NCI-H187 (cell line): ENCODE results near the gene TNKS2.
"Not testable (repeated sequence)": the region's sequence is repeated elsewhere in the genome, so short reads cannot be mapped to it uniquely, and the experiment has no call there.

Experiments used
- DNase-seq, 2 experiments: peaks; one replicate each; lab custom pipeline; 2025; lab: John Stamatoyannopoulos, UW

TNKS2 gene

DNA sequence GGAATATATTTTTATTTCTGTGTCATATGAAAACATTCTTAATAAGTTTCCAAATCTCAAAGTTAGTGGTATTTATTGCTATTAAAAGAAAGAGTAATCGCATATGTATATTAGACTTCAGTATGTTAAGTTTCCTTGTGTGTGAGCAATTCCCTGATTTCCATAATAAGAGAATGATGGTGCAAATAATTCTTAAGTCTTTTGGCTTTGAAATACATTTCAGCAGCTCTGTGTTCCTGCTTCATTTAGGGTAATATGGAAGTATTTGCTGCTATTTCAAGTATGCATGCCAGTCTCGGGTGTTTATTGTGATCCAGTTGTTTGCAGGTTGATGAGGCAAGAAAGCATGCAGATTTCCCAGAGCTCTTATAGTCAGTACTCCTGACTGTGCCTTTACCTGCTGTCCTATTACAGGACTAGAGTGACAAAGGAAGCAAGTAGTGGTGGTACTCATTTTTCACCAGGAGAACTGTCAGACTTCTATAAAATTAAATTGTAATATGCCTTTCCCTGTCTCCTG lies 67.4 kb downstream of the TNKS2 start:
- no peak for DNase-seq

DNA sequence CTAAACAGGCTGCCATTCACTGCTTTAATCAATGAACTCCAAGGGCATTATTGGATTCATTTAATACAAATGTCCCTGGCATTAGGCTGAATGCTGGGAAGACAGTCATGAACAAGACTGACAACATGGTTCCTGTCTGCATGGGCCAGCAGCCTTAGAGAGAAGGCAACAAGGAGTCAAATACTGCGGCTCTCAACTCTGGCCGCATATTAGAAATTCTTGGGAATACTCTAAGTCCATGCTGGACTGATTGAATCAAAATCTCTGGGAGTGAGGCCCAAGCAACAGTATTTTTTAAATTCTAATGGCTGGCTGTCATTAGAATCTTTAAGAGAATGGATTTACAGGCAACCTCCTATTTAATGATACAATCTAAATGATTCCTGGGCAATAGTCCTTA lies 76.9 kb downstream of the TNKS2 start:
- DNase-seq, result no peak

DNA sequence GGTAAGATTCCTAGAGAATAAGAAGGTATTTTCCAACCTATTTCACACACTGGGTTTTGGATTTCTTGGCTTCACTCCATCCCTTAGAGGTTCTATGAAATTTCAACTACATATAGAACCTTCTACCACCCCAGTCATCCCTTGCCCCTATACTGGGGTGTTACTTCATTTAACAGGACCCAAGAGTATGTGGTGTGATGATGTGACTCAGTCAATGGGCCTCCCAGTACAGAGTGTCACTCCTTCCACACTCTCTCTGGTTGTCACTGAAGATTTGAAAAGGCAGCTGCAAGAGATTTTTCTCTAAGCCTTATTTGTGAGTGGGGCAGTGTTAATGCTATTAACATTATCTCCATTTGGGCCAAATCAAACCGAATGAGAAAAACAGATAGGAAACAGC lies 77.6 kb downstream of the TNKS2 start:
- no peak for DNase-seq

DNA sequence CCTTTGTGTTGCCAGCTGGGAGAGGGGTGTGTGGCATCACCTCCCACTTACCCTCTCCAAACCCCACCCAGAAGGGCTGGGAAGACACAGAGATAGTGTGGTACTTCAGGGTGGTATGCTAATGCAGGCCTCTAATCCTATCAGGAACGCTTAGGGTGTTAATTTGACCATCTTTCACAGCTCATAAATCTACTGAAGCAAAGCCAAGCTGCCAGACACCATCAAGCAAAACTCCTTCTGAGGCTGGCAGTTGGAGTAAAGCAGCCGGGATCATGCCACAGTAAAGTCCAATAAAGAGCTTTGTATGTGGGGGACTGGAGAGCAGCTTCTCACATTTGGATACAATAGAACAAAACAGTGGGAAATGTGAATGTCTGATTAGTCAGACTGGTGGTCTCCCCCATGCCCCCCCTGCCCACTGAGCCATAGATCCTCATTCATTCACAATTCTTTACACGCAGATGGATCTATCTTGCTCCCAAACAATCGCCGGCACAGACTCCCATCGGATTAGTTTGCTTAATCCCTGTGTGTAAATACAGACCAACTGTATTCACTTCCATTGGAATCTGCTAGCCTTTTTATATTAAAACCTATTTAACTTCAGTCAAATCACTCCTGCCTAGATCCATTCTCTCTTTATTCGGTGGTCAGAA lies 81.4 kb downstream of the TNKS2 start:
- no peak for DNase-seq

DNA sequence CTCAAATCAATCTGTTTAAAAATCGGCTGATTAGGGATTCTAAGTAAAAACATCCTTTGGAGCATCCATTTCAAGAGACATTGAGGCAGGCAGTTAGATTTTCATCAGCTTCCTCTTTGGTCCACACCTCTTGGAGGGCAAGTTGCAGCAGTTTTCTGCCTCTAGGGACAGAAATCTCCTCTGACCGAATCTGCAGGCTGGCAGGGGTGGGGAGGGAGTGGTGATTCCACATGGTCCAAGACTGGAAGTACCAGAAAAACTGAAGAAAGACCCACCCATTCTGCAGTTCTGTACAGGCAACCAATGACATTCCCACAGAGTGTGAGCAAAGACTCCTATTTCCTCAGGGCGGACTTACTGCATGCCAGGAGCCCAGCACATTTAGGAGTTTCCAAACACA lies 82.1 kb downstream of the TNKS2 start:
- DNase-seq, result no peak

DNA sequence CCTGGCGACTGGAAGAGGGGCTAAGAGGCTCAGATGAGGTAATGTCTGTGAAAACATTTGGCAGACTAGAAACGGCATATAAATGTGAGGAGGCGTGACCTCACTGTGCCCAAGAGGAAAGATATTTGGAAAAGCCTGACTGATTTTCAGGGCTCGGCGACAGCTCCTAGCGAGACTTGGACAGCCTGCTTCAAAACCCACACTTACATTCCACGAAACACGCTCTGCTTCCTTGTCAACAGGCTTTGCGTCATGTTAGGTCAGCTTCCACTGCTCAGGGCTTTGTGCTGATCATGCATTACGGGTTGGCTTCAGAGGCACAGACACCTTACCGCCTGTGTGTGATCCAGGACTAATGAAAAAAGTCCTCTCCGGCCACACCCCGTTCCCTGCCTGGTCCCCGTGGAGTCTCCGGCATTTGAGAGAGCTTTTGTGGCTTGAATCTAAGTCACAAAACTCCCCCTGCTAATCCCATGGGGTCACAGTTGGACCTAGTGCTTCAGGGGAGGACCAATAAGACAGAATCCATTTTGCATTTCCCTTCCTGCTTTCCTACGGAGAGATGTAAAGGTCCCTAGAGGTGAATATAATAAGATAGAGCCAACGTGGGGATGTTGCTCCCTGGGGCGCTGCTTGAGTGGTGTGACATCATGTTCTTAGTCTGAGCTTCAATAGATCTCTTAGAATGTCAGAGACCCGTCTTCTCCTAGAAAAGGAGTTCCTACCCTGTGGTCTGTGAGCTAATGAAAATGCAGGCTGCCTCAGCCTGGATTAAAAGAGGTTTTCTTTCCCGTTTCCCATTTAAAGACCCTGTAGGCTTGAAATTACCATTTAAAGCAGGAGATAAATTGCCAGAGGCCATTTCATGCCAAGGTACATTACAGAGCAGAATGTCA lies 85.6 kb downstream of the TNKS2 start:
- DNase-seq, result no peak

DNA sequence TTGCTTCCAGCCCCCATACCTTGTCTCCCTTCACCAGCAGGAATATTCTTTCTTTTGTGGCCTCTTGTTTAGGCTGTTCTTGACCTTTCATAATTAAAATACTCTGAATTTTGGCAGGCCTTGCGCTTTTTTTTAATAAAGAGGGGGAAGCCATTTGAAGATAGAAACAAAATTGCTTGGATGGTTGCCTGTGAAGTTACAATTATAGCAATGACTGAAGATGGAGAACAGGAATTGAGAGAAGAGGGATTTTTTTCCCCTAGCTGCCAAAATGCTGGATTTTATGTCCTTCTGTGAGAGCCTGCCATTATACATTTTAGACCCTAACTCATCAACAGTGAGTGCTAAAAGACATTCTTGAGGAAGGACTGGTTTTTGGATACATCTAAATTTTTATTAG lies 86.3 kb downstream of the TNKS2 start:
- no peak for DNase-seq

DNA sequence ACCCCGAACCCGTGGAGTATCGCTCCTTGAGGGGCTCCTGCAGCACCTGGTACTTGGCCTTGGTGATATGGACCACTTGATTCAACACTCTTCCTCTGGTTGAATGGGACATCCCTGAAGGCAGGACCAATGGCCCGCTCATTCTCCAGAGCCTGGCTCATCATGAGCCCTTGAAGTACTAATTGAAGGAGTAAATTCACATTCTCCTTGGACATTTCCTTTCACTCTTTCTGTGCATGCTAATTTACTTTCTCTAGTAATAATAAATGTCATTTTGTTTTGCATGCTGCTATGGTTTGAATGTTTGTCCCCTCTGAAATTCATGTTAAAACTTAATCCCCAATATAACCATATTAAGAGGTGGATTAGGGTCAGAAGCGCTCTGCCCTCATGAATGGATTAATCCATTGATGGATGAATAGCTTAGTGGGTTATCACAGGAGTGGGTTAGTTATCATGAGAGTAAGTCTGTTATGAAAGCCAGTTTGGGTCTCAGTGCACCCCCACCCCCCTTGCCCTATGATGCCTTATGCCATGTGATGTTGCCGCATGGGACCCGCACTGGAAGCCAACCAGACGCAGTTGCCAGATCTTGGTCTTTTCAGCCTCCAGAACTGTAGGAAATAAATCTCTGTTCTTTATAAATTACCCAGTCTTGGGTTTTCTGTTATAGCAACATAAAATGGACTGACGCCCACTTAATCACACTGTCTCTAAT lies 87.3 kb downstream of the TNKS2 start:
- no peak for DNase-seq

DNA sequence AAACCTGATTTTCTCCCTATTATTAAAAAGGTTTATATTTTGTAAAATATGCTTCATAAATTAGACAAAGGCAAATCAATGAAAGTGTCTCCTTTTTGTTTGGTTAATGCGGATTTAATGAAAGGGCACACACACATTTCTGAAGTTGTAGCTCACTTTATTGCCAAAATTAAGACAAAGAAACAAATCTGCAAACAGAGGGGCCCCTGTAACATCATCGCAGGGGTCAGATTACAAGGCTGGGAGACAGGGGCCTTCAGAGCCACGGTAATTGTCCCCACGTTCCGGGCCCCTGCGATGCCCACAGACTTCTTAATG lies 88.7 kb downstream of the TNKS2 start:
- no peak for DNase-seq

DNA sequence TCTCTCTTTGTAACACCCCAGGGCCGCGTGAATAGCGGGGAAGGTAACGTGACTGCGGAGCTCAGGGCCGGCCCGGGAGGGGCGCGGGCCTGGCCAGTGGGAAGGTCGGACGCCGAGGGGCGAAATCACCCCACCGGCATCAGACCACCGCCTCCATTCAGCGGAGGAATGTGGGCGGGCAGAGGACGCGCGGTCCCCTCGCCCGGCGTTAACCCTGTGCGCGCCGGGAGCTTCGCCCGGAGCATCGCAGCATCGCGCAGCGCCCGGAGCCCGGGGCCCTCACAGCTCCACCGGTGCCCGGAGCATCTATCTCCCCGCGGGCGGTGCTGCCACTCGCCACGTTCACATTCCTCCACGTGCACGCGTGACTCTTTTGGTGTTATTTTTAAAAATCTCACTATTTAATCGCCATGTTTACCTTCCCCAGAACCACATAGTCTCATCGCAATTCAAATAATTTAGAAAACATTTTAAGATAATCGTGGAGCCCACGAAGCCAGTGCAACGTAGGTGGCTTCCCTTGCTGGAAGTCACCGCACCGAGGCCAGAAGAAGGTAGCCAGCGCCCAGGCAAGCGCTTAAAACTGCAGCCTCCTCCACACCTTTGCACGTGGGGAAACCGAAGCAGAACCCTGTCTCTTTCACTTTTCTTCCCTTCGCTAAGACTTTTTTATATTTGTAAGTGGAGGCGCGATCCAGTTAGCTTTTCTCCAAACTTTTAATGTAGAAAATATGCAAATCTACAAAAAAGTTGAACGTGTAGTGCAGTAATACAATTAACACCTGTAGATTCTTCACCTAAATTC lies 89.2 kb downstream of the TNKS2 start:
- DNase-seq, result no peak

DNA sequence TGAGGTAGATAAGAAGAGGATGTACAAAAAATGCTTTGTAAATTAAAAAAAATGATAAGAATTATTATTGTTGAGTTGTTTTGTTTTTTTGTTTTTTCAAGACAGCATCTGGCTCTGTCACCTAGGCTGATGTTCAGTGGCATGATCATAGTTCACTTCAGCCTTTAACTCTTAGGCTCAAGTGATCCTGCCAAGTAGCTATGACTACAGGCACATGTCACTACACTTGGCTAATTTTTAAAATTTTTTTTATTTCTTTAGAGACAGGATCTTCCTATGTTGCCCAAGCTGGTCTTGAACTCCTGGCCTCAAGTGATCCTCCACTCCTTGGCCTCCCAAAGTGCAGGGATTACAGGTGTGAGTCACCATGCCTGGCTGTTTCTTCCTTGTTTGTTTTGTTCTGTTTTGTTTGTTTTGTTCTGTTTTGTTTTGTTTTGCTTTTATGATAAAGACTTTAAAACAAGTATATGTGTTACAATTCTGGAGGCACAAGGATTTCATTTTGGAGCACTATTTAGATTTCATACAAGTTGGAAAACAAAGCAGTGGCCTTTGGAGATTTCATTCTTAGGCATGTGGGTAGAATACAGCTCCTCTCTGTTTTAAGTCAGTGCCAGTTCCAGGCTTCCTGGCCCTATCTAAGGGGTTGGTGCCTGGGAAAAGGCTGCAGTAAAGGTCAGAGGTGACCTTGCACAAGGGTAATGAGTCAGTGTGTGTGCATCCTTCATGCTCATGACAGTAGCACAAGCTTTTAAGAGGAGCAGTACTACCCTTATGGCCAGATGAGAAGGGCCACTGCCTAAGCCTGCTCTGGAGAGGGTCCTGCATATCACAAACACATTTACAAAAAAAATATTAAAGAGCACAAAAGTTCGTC lies 93.1 kb downstream of the TNKS2 start:
- no peak for DNase-seq

DNA sequence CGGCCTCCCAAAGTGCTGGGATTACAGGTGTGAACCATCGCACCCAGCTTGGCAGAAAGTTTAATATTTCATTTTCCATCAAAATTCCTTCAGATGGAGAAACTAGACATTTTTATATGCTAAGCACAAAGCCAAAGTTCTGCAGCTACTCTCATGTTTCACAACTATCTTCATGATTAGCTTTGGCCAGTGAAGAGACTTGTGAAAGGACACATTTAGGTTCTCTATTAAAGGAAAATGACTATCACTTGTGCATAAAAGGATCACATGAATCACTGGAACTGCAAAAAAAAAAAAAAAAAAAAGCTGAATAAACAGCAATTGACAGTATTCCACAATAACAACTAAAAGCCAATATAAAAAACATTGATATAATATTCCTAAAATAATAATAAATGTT lies 94.8 kb downstream of the TNKS2 start:
- no peak for DNase-seq

DNA sequence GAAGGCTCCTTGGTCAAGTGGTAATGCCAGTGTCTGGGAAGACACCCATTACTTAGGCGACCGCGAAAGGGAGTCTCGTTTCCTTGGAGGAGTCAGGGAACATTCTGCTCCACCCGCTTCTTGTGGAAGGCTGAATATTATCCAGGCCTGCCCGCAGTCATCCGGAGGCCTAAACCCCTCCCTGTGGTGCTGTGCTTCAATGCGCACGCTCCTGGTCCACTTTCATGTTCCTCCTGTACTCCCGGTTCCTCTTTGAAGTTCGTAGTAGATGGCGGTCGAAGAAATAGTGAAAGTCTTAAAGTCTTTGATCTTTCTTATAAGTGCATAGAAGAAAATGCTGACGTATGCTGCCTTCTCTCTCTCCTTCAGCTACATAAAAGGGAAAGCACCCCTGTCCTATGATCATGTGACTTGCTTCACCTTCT lies 96.0 kb downstream of the TNKS2 start:
- not testable (repeated sequence) for DNase-seq

DNA sequence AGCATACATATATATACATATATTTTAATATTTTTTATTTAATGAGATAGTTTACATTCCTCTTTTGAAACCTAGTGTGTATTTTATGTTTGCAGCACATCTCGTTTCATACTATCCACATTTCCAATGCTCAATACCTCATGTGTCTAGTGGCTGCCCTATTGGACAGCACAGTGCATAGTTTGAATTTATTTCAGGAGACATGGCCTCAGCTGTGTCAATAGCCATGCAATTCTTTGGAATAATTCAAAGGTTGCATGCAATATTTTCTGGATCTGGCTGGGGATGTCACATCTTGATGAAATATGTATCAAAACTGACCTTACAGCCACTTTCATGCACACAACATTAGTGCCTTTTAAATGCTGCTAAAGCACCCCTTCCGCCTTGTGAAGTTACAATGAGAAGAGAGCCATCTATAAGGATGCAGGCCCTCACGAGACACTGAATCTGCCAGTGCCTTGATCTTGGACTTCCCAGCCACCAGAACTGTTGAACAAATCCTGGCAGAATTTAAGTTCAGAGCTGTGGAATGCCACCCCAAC lies 98.1 kb downstream of the TNKS2 start:
- DNase-seq, result no peak

DNA sequence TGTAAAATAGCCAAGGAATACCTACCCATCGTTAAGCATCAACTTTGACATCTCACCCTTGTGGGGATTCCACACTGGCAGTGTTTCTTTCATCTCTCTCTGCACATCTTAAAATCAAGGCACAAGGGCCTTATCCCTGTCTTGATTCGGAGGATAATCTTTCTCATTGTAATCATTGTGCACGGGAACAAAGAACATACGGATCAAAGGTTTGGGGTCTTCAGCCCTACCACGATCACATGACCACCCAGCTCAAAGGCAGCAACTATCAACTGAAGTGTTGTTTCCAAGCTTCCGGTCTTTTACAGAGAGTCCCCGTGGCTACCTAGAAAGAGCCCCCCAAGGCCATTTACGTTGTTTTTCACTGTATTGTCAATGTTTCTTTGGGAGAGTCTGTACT lies 99.2 kb downstream of the TNKS2 start:
- DNase-seq, result no peak

DNA sequence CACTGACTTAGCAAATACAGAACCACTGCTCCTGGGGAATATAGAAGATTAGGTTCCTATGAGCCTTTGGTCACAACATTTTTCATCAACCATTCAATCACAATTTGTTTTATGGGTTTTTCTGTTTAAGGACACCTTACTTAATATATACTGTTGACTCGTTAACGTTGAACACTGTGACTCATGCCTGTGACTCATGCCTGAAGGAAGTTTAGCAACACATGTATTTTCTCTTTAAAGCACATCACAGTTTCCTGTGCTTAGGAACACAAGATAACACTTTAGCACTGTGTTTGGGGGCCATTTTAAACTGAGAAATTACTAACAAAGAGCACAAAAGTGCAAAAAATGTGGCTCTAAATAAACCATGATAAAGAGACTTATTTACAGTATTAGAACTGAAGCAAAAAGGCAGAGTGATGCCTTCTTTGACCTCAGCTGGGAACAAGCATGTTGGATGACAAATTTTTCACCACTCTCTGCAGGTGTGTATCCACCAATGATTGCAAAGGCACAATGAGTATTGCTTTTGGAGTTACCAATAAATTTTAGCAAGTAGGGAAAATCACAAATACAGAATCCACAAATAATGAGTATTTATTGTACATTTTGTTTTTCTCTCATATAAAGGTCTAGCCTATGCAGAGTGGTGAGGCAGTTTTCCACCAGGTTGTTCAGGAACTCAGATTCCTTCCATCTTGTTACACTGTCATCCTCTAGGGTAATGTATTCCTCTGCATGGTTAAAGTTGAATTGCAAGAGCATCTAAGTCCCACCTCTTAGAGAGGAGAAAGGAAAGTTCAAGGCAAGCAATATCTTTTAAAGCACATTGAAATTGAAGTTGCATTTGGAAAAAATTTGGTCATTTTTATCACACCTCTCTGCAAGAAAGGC lies 103.8 kb downstream of the TNKS2 start:
- DNase-seq, result no peak

DNA sequence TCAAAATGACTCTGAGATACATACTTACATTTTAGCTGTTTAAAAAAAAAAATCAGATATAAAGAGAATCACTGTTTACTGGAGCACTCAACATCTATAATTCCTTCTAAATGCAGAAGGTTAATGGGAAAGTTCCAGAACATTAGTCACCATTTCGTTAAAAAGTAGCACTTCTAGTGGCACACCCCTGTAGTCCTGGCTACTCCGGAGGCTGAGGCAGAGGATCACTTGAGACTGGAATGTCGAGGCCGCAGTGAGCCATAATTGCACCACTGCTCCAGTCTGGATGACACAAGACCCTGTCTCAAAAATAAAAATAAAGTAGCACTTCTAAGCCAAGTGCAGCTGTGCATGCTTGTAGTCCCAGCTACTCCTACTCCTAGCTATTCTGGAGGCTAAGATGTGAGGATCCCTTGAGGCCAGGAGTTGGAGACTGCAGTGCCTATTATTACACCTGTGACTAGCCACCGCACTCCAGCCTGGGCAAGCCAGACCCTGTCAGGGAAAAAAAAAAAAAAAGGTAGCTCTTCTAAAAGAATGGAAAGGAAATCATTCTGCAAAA lies 108.9 kb downstream of the TNKS2 start:
- no peak for DNase-seq

DNA sequence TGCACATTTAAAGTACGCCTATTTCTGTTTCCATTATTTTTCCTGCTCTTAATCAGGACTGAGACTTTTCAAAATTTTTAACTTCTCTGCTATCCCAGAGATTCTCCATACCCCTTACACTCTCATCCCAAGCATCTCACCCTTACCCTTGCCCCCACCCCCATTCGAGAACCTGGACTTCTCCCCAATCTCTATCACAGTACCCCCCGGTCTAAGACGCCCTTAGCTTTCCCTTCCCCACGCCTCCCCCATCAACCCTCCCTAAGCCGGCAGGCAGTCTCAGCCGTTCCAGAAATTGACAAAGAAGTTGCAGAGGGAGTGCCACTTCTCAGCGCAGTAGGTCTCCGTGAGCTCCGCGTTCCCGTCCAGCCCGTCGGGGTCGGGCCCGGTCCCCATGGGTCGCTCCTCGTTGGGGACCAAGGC lies 109.7 kb downstream of the TNKS2 start:
- DNase-seq, result no peak
